H1 (cell line): ENCODE data around the gene CASP4.

ENCODE experiments used
- POLR2A ChIP-seq, 2 experiments: IDR thresholded peaks; 1 replicate in 1 of 2; 2 replicates in 1 of 2; pipeline ENCODE4 v1.6.1; 2011; ENCODE audit warnings: low read depth in 2 of 2, low read length in 2 of 2, mild to moderate bottlenecking in 2 of 2; ENCODE audit errors: control extremely low read depth in 1 of 2
- RAD21 ChIP-seq, 2 experiments: IDR thresholded peaks in 1 of 2; conservative IDR thresholded peaks in 1 of 2; 2 replicates each; pipeline ENCODE4 v1.6.1; 2011; ENCODE audit warnings: low read depth in 2 of 2, low read length in 2 of 2, improper control_type of control experiment in 1 of 2, inconsistent platforms in 1 of 2, mild to moderate bottlenecking in 1 of 2, moderate library complexity in 1 of 2

DNA sequence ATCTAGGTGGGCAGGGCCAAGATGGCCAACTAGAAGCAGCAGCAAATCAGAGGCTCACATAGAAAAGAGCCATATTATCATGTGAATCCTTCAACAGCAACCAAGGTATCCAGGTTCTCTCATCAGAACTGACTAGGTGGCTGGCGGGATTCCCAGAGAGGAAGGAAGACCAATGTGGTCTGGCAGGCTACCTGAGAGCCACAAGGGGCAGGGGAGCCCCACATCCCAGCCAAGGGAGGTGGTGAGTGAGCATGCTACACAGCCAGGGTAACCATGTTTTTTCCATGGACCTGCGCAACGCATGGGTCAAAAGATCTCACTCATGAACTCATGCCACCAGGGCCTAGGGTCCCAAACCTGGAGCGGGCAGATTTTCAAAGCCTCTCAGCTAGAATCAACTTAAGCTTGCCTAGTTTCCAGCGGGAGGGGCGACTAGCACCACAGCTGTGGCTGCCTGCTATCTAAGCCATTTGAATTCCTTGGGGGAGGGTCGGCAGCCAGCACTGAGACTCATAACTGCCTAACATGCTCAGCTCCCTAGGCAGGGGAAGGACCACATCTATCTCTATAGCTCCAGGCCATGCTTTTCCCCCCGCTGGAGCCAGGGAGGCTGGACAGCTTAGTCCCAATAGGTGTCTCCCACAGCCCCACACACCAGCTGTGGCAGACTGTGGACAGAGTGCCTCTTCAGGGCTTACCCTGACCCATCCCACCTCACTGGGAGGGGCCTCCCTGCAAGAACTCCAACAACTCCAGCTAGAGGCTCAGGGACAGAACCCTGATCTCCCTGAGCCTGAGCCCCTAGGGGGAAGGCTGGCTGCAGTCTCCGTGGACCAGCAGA lies 41.4 kb downstream of the CASP4 start:
- TF ChIP-seq POLR2A (IDR thresholded peaks at IDR 0.05; ENCODE audit: control extremely low read depth in 1 of 2, low read depth in 2 of 2, low read length in 2 of 2) (no peak), RAD21 (IDR thresholded peaks at IDR 0.05 in 1 of 2, conservative IDR thresholded peaks at IDR 0.05 in 1 of 2; ENCODE audit: low read depth in 2 of 2, low read length in 2 of 2) (no peak)
